K562 (cell line): ENCODE results near the gene ZMIZ1. TPM values are rescaled to one million over a fixed set of nuclear protein-coding genes. Genes with fewer than 3 reads are reported as not detected.

Source experiments
- ARID2 ChIP-seq: fragments of 450-650 bp; IDR thresholded peaks from 2 replicates; pipeline ENCODE4 v1.6.1; 2017; ENCODE audit warnings: antibody characterized with exemption, mild to moderate bottlenecking
- FUS ChIP-seq: fragments of 200-400 bp; formaldehyde crosslinking; optimal IDR thresholded peaks from 2 replicates; pipeline ENCODE3; 2017; ENCODE audit warnings: low read depth, low read length
- GATA2 ChIP-seq: sonication (generic); formaldehyde crosslinking; IDR thresholded peaks from 2 replicates; pipeline ENCODE4 v1.4.0; 2020; ENCODE audit warnings: mild to moderate bottlenecking, missing genetic modification reagents
- HBP1 ChIP-seq: fragments of 450-650 bp; formaldehyde crosslinking; IDR thresholded peaks from 2 replicates; pipeline ENCODE4 v1.4.0; 2022; ENCODE audit warnings: missing genetic modification characterization
- MEF2A ChIP-seq: IDR thresholded peaks from 2 replicates; pipeline ENCODE4 v1.6.1; 2011; ENCODE audit warnings: low read depth, mild to moderate bottlenecking, low read length, moderate library complexity; ENCODE audit not compliant: control insufficient read depth
- MTA1 ChIP-seq: fragments of 450-650 bp; IDR thresholded peaks from 2 replicates; pipeline ENCODE4 v1.6.1; 2017; ENCODE audit warnings: borderline replicate concordance
- NCOA1 ChIP-seq: fragments of 450-650 bp; IDR thresholded peaks from 2 replicates; pipeline ENCODE4 v1.6.1; 2016; ENCODE audit warnings: low read depth
- PCBP1 ChIP-seq: fragments of 200-400 bp; formaldehyde crosslinking; IDR thresholded peaks from 2 replicates; pipeline ENCODE4 v1.6.1; 2018; ENCODE audit warnings: mild to moderate bottlenecking, low read depth, low read length; ENCODE audit not compliant: poor library complexity, severe bottlenecking
- PCBP2 ChIP-seq: fragments of 200-400 bp; formaldehyde crosslinking; IDR thresholded peaks from 2 replicates; pipeline ENCODE4 v1.6.1; 2018; ENCODE audit warnings: low read length, low read depth, mild to moderate bottlenecking, moderate library complexity; ENCODE audit not compliant: poor library complexity, severe bottlenecking
- PTTG1 ChIP-seq: fragments of 450-650 bp; IDR thresholded peaks from 2 replicates; pipeline ENCODE4 v1.6.1; 2016; ENCODE audit warnings: low read depth, mild to moderate bottlenecking, missing genetic modification characterization, missing compliant biosample characterization
- RBM25 ChIP-seq: fragments of 200-400 bp; formaldehyde crosslinking; IDR thresholded peaks from 2 replicates; pipeline ENCODE4 v1.6.1; 2018; ENCODE audit warnings: low read length, low read depth, moderate library complexity; ENCODE audit not compliant: severe bottlenecking
- RFX5 ChIP-seq: IDR thresholded peaks from 2 replicates; pipeline ENCODE4 v1.6.1; 2011; ENCODE audit warnings: low read depth, mild to moderate bottlenecking, improper control_type of control experiment, low read length
- ZBTB40 ChIP-seq, 2 experiments: fragments of 450-650 bp in 1 of 2; sonication (generic) in 1 of 2; formaldehyde crosslinking in 1 of 2; IDR thresholded peaks; 2 replicates each; pipeline versions ENCODE4 v1.7.1 to v1.9.0; 2016 to 2022; ENCODE audit warnings: inconsistent platforms in 1 of 2, mild to moderate bottlenecking in 1 of 2, missing genetic modification reagents in 1 of 2
- ZBTB7A ChIP-seq: IDR thresholded peaks from 2 replicates; pipeline ENCODE4 v1.6.1; 2011; ENCODE audit warnings: low read depth, mild to moderate bottlenecking, low read length, moderate library complexity, borderline replicate concordance; ENCODE audit not compliant: control insufficient read depth
- ZFX ChIP-seq: sonication (generic); formaldehyde crosslinking; IDR thresholded peaks from 2 replicates; pipeline ENCODE4 v1.8.0; 2022; ENCODE audit warnings: mild to moderate bottlenecking, missing genetic modification reagents, moderate library complexity
- ZNF184 ChIP-seq: sonication (generic); formaldehyde crosslinking; IDR thresholded peaks from 2 replicates; pipeline ENCODE4 v1.5.0; 2020; ENCODE audit warnings: missing genetic modification reagents
- ZNF23 ChIP-seq: fragments of 250-450 bp; sonication (Bioruptor Pico); IDR thresholded peaks from 2 replicates; pipeline ENCODE4 v1.4.0; 2020; ENCODE audit warnings: mild to moderate bottlenecking
- polyA plus RNA-seq, 8 experiments: library from polyadenylated mRNA; depleted of rRNA in 4 of 8; stranded (reverse) in 5 of 8; unstranded in 3 of 8; fragments of >200 nt; fragmentation: Nextera tagmentation in 2 of 8; fragmentation: Illumina TruSeq in 1 of 8; extraction: Ambion mirVana in 2 of 8; extraction: Trizol in 1 of 8; gene quantifications; 2 replicates each; pipeline versions ENCODE4 v1.2.1 to v1.2.3, GENCODE V29; 2011 to 2014; ENCODE audit warnings: inconsistent platforms in 1 of 8, missing spikeins in 1 of 8
- total RNA-seq, 7 experiments: library from RNA; depleted of rRNA in 6 of 7; stranded (reverse); fragments of >200 nt in 6 of 7; fragmentation: Illumina TruSeq in 2 of 7; extraction: Trizol in 2 of 7; gene quantifications; 2 replicates each; pipeline versions ENCODE4 v1.2.1 to v1.2.3, GENCODE V29; 2011 to 2021; ENCODE audit warnings: low replicate concordance in 1 of 7

Gene ZMIZ1
- total and polyA plus RNA-seq, 9 of the 15 experiments (the other 6 are each of a cell fraction or from before 2014, with no cell fraction given) = 1.0 to 37.3 (median 4.3) TPM

- TF ChIP-seq PTTG1 (tag) (no peak), RBM25 (no peak), PCBP2 (no peak), ARID2 (no peak), ZNF23 (no peak), ZNF184 (CRISPR knock-in tag) (no peak), ZBTB7A (peak; percentile 45; the same call in 1 of the 2 replicates), MEF2A (no peak), ZBTB40 (IDR thresholded peaks at IDR 0.05) (no peak), ZBTB40 (CRISPR knock-in tag; IDR thresholded peaks at IDR 0.05) (no peak), GATA2 (CRISPR knock-in tag) (peak; percentile 89), MTA1 (0 out of 2 replicates have a peak, but pooled peaks have one; percentile 16), FUS (no peak), HBP1 (CRISPR knock-in tag) (no peak), NCOA1 (0 out of 2 replicates have a peak, but pooled peaks have one; percentile 33), PCBP1 (no peak), RFX5 (no peak), ZFX (CRISPR knock-in tag) (peak; percentile 41; the same call in 1 of the 2 replicates)
Measured at GRCh38 chr10:79148452-79149344, 79.9 kb downstream of the ZMIZ1 start (continued).
